Peyer's patch (tissue), 4 donors: Measurements from ENCODE around the gene CLIP4. TPM values are rescaled to one million over a fixed set of nuclear protein-coding genes. Genes with fewer than 3 reads are reported as not detected.
A peak's percentile ranks its signal among the peaks of the same experiment; 100 is the strongest.

Experiments
- DNase-seq, 3 donors: peaks; one replicate each; pipeline ENCODE4 v3.0.0-alpha.2; 2017 to 2019
- H3K27ac ChIP-seq, 4 donors: fragments of 200-600 bp; sonication (generic); one replicate each; pipeline ENCODE4 v1.5.1; 2016 to 2019
- H3K27me3 ChIP-seq, 2 donors: fragments of 200-600 bp; sonication (generic); one replicate each; pipeline ENCODE4 v1.5.1; 2019
- H3K36me3 ChIP-seq, 3 donors: fragments of 200-600 bp; sonication (generic); one replicate each; pipeline ENCODE4 v1.5.1; 2016 to 2019
- H3K4me1 ChIP-seq, 4 donors: fragments of 200-600 bp; sonication (generic); one replicate each; pipeline ENCODE4 v1.5.1; 2016 to 2019
- H3K4me3 ChIP-seq, 4 donors: fragments of 200-600 bp; sonication (generic); 1 replicate in 3 of 4; 2 replicates in 1 of 4; pipeline ENCODE4 v1.5.1; 2016 to 2019; ENCODE audit warnings: mild to moderate bottlenecking in 1 of 4
- H3K9me3 ChIP-seq, 4 donors: fragments of 200-600 bp; sonication (generic); one replicate each; pipeline ENCODE4 v1.5.1; 2016 to 2019; ENCODE audit warnings: mild to moderate bottlenecking in 1 of 4
- CTCF ChIP-seq, 6 experiments: fragments of 450-650 bp in 4 of 6; fragments of 200-600 bp in 2 of 6; sonication (generic) in 1 of 6; IDR thresholded peaks; one replicate each; pipeline ENCODE4 v1.5.1; 2017 to 2019; ENCODE audit warnings: antibody characterized with exemption in 6 of 6, mild to moderate bottlenecking in 3 of 6, moderate library complexity in 1 of 6
- POLR2A ChIP-seq, 2 donors: fragments of 450-650 bp; IDR thresholded peaks; one replicate each; pipeline ENCODE4 v1.5.1; 2017; ENCODE audit warnings: antibody characterized with exemption in 2 of 2, mild to moderate bottlenecking in 2 of 2, moderate library complexity in 2 of 2
- total RNA-seq, 4 donors: library from RNA; depleted of rRNA; stranded (reverse); fragments of >200 nt; gene quantifications; one replicate each; pipeline ENCODE4 v1.1.0, GENCODE V29; 2016

Gene CLIP4
- total RNA-seq, 4 donors from 2014 or later = 7.0 to 40.4 (median 16.9) TPM

- no peaks in the 10 kb centered on the region for H3K9me3 ChIP-seq
- H3K36me3 ChIP-seq = no peaks in the 10 kb centered on the region
- H3K4me1 ChIP-seq = no peaks in the 10 kb centered on the region
- no peak for DNase-seq
- no peak for TF ChIP-seq CTCF (IDR thresholded peaks at IDR 0.05)
- no peak for TF ChIP-seq POLR2A (IDR thresholded peaks at IDR 0.05)
- H3K27me3 ChIP-seq = no peaks in the 10 kb centered on the region
- H3K4me3 ChIP-seq = no peak overlapping the region
- no peak overlapping the region for H3K27ac ChIP-seq
Observed at GRCh38 chr2:29216609-29216909, 101.3 kb downstream of the CLIP4 start.

GRCh38 chr2:29218071-29218470, 102.9 kb downstream of the CLIP4 start:
- H3K4me1 ChIP-seq = no peaks in the 10 kb centered on the region
- no peak for TF ChIP-seq POLR2A (IDR thresholded peaks at IDR 0.05)
- no peak for DNase-seq

GRCh38 chr2:29218550-29219125, 103.4 kb downstream of the CLIP4 start:
- H3K4me1 ChIP-seq = no peaks in the 10 kb centered on the region
- H3K27me3 ChIP-seq = no peaks in the 10 kb centered on the region
- no peak overlapping the region for H3K27ac ChIP-seq
- DNase-seq = no peak
- no peak overlapping the region for H3K4me3 ChIP-seq
- no peaks in the 10 kb centered on the region for H3K9me3 ChIP-seq
- H3K36me3 ChIP-seq = no peaks in the 10 kb centered on the region
- no peak for TF ChIP-seq CTCF (IDR thresholded peaks at IDR 0.05)
- TF ChIP-seq POLR2A (IDR thresholded peaks at IDR 0.05) = no peak

More at GRCh38 chr2:29218071-29218470, 102.9 kb downstream of the CLIP4 start:
- Histone ChIP-seq H3K27ac (no peak overlapping the region), H3K4me3 (no peak overlapping the region), H3K36me3 (no peaks in the 10 kb centered on the region), H3K9me3 (no peaks in the 10 kb centered on the region), H3K27me3 (no peaks in the 10 kb centered on the region)

GRCh38 chr2:29219374-29219773, 104.2 kb downstream of the CLIP4 start:
- no peaks in the 10 kb centered on the region for H3K9me3 ChIP-seq
- no peaks in the 10 kb centered on the region for H3K36me3 ChIP-seq
- H3K4me3 ChIP-seq = no peak overlapping the region
- no peaks in the 10 kb centered on the region for H3K27me3 ChIP-seq
- DNase-seq = no peak
- TF ChIP-seq CTCF (IDR thresholded peaks at IDR 0.05) (no peak), POLR2A (IDR thresholded peaks at IDR 0.05) (no peak)
- no peak overlapping the region for H3K27ac ChIP-seq
- H3K4me1 ChIP-seq = no peaks in the 10 kb centered on the region

- no peak for TF ChIP-seq CTCF (IDR thresholded peaks at IDR 0.05)
- TF ChIP-seq POLR2A (IDR thresholded peaks at IDR 0.05) = no peak
- Histone ChIP-seq H3K27me3 (no peaks in the 10 kb centered on the region), H3K9me3 (no peaks in the 10 kb centered on the region), H3K4me3 (no peak overlapping the region), H3K36me3 (no peaks in the 10 kb centered on the region), H3K4me1 (no peaks in the 10 kb centered on the region), H3K27ac (no peak overlapping the region)
- no peak for DNase-seq
Observed at GRCh38 chr2:29220506-29221270, 105.5 kb downstream of the CLIP4 start.

- DNase-seq = peak in 2 of 3 donors; percentile 9 to 30
- Histone ChIP-seq H3K4me1 (no peaks in the 10 kb centered on the region), H3K27me3 (no peaks in the 10 kb centered on the region), H3K36me3 (no peaks in the 10 kb centered on the region), H3K27ac (no peak overlapping the region), H3K9me3 (no peaks in the 10 kb centered on the region), H3K4me3 (no peak overlapping the region)
- TF ChIP-seq POLR2A (IDR thresholded peaks at IDR 0.05) (no peak), CTCF (IDR thresholded peaks at IDR 0.05) (no peak)
Observed at GRCh38 chr2:29222381-29223179, 107.4 kb downstream of the CLIP4 start.
